HCT116 (cell line): ENCODE results near the gene SLC10A2. TPM values are rescaled to one million over a fixed set of nuclear protein-coding genes. Genes with fewer than 3 reads are reported as not detected.

ENCODE experiments used
- ATAC-seq: fragments of 200-7000 bp; cut with Tn5 transposase; 2 replicates; pipeline ENCODE4 v1.9.1; 2020; ENCODE audit warnings: mild to moderate bottlenecking, moderate library complexity
- BruUV-seq: library from RNA; stranded (reverse); fragments of 400-500 nt; replicated peaks from 2 replicates; lab custom pipeline; 2021; lab: Mats Ljungman, UMichigan
- CTCF ChIA-PET: fragments of 300-600 bp; sonication (Branson Sonifier 250); formaldehyde crosslinking; loops from one replicate; lab custom pipeline; 2021; ENCODE audit warnings: antibody characterized with exemption; lab: Charles Lee
- POLR2A ChIA-PET: fragments of 300-600, 350-600 bp; sonication (Branson Sonifier 250); formaldehyde crosslinking; loops from one replicate; lab custom pipeline; 2021; ENCODE audit warnings: antibody characterized with exemption; lab: Charles Lee
- RAD21 ChIA-PET, 2 experiments: fragments of 300-600 bp; sonication (Branson Sonifier 250); formaldehyde crosslinking; loops; one replicate each; lab custom pipeline; 2023; ENCODE audit warnings: low total read pairs in 2 of 2; ENCODE audit not compliant: uncharacterized antibody in 2 of 2, unreplicated experiment in 2 of 2, low non-redundant PET in 1 of 2; lab: Charles Lee
- DNase-seq: peaks from one replicate; pipeline ENCODE4 v3.0.0-alpha.2; 2010; ENCODE audit warnings: low read depth, low spot score
- H2AFZ ChIP-seq: fragments of 200-600 bp; shearing (Covaris generic), sonication (generic); 2 replicates; pipeline ENCODE4 v1.6.1; 2017; ENCODE audit warnings: low read depth, mixed run types, mixed read lengths, antibody characterized with exemption, low read length; ENCODE audit not compliant: poor library complexity, severe bottlenecking
- H3K27ac ChIP-seq: 2 replicates; pipeline ENCODE4 v1.5.1; 2012; ENCODE audit warnings: low read depth, low read length
- H3K27me3 ChIP-seq: fragments of 200-600 bp; sonication (generic); 2 replicates; pipeline ENCODE4 v1.6.1; 2016; ENCODE audit warnings: mixed run types, low read length, mixed read lengths; ENCODE audit not compliant: insufficient read depth
- H3K36me3 ChIP-seq, 2 experiments: fragments of 200-500 bp in 1 of 2; fragments of 200-600 bp in 1 of 2; sonication (Bioruptor generic) in 1 of 2; sonication (generic) in 1 of 2; 2 replicates each; pipeline versions ENCODE4 v1.5.1 to v1.6.1; 2014 to 2016; ENCODE audit warnings: low read length in 2 of 2, inconsistent platforms in 1 of 2, mixed read lengths in 1 of 2, mixed run types in 1 of 2; ENCODE audit not compliant: insufficient read depth in 2 of 2, control insufficient read depth in 1 of 2
- H3K4me1 ChIP-seq, 2 experiments: fragments of 200-600 bp in 1 of 2; sonication (generic) in 1 of 2; 2 replicates each; pipeline versions ENCODE4 v1.5.1 to v1.6.1; 2012 to 2017; ENCODE audit warnings: low read length in 2 of 2, inconsistent platforms in 1 of 2, mild to moderate bottlenecking in 1 of 2, mixed read lengths in 1 of 2, mixed run types in 1 of 2, moderate library complexity in 1 of 2; ENCODE audit not compliant: insufficient read depth in 2 of 2, control insufficient read depth in 1 of 2
- H3K4me2 ChIP-seq: fragments of 200-600 bp; sonication (generic); 2 replicates; pipeline ENCODE4 v1.6.1; 2017; ENCODE audit warnings: mixed run types, low read length, mixed read lengths
- H3K4me3 ChIP-seq, 2 experiments: fragments of 200-600 bp in 1 of 2; sonication (generic) in 1 of 2; replicated peaks in 1 of 2; 2 replicates each; pipeline ENCODE4 v1.5.1; 2011 to 2016; ENCODE audit warnings: low read length in 2 of 2, control low read depth in 1 of 2, low read depth in 1 of 2, mild to moderate bottlenecking in 1 of 2, mixed read lengths in 1 of 2, mixed run types in 1 of 2
- H3K79me2 ChIP-seq: fragments of 200-600 bp; sonication (generic); 2 replicates; pipeline ENCODE4 v1.6.1; 2017; ENCODE audit warnings: mild to moderate bottlenecking, mixed run types, low read length, moderate library complexity, mixed read lengths; ENCODE audit not compliant: insufficient read depth
- H3K9ac ChIP-seq: fragments of 200-600 bp; sonication (generic); 2 replicates; pipeline ENCODE4 v1.6.1; 2016; ENCODE audit warnings: low read length, mixed read lengths
- H3K9me2 ChIP-seq: fragments of 200-600 bp; sonication (generic), shearing (Covaris generic); 2 replicates; pipeline ENCODE4 v1.6.1; 2017; ENCODE audit warnings: mixed run types, mild to moderate bottlenecking, moderate library complexity; ENCODE audit not compliant: insufficient read depth
- H3K9me3 ChIP-seq, 2 experiments: fragments of 200-500 bp in 1 of 2; fragments of 200-600 bp in 1 of 2; sonication (Bioruptor generic) in 1 of 2; sonication (generic) in 1 of 2; 2 replicates each; pipeline ENCODE4 v1.6.1; 2014 to 2017; ENCODE audit warnings: low read length in 2 of 2, mixed read lengths in 2 of 2, inconsistent platforms in 1 of 2, low read depth in 1 of 2, mild to moderate bottlenecking in 1 of 2, mixed run types in 1 of 2, moderate library complexity in 1 of 2; ENCODE audit not compliant: control insufficient read depth in 1 of 2, insufficient read depth in 1 of 2
- H4K20me1 ChIP-seq: fragments of 200-600 bp; sonication (generic), shearing (Covaris generic); 2 replicates; pipeline ENCODE4 v1.6.1; 2017; ENCODE audit warnings: mixed run types, mild to moderate bottlenecking, moderate library complexity; ENCODE audit not compliant: insufficient read depth
- CBX3 ChIP-seq: IDR thresholded peaks from 2 replicates; pipeline ENCODE4 v1.6.1; 2012; ENCODE audit warnings: low read depth
- EGR1 ChIP-seq: IDR thresholded peaks from 2 replicates; pipeline ENCODE4 v1.6.1; 2012; ENCODE audit warnings: low read depth
- EZH2phosphoT487 ChIP-seq: fragments of 200-600 bp; IDR thresholded peaks from 2 replicates; pipeline ENCODE4 v1.6.1; 2018; ENCODE audit warnings: antibody characterized with exemption, borderline replicate concordance
- FOSL1 ChIP-seq: IDR thresholded peaks from 2 replicates; pipeline ENCODE4 v1.6.1; 2012; ENCODE audit warnings: low read depth
- POLR2A ChIP-seq: IDR thresholded peaks from 2 replicates; pipeline ENCODE4 v1.7.0; 2011; ENCODE audit warnings: borderline replicate concordance; ENCODE audit not compliant: insufficient read depth, insufficient read length; ENCODE audit errors: extremely low read depth
- RAD21 ChIP-seq: IDR thresholded peaks from 2 replicates; pipeline ENCODE4 v1.6.1; 2012; ENCODE audit warnings: low read depth, mild to moderate bottlenecking
- TCF7L2 ChIP-seq: IDR thresholded peaks from 2 replicates; pipeline ENCODE4 v1.7.0; 2011; ENCODE audit warnings: borderline replicate concordance, inconsistent platforms; ENCODE audit not compliant: insufficient read depth, insufficient read length; ENCODE audit errors: extremely low read depth
- intact Hi-C: fragments of 100-400 bp; cut with micrococcal nuclease; formaldehyde crosslinking; loops from 2 replicates; pipeline ENCODE4 v1.10.0; 2022
- total RNA-seq: library from RNA; stranded (reverse); gene quantifications from one replicate; pipeline ENCODE4 v1.2.1, GENCODE V29; 2021; ENCODE audit not compliant: unreplicated experiment
- TF ChIP-seq, protein P1 (sequence below), 3 experiments: fragments of 200-600 bp in 1 of 3; sonication (generic) in 1 of 3; IDR thresholded peaks in 2 of 3; conservative IDR thresholded peaks in 1 of 3; 2 replicates each; pipeline ENCODE4 v1.5.1; 2012 to 2017; ENCODE audit warnings: low read depth in 2 of 3, low read length in 2 of 3, antibody characterized with exemption in 1 of 3, borderline replicate concordance in 1 of 3, control low read depth in 1 of 3, mild to moderate bottlenecking in 1 of 3, mixed read lengths in 1 of 3, mixed run types in 1 of 3, moderate library complexity in 1 of 3; ENCODE audit not compliant: insufficient read depth in 1 of 3

SLC10A2 gene
- total RNA-seq, 1 experiment from 2014 or later, result not detected

DNA sequence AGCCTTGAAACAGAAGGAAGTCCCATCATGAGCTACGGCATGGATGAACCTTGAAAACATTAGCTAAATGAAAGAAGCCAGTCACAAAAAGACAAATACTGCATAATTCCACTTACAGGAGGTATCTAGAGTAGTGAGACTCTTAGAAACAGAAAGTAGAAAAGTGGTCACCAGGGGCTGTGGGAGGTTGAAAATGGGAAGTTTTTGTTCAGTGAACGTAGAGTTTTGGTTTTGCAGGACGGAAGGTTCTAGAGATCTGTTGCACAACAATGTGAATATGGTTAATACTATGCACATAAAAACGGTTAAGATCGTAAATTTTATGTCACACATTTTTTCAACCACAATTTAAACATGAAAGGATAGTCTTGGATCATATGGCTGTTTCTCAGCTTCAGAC lies 11.9 kb upstream of the SLC10A2 start (continued):
- TF ChIP-seq, protein P1, sequence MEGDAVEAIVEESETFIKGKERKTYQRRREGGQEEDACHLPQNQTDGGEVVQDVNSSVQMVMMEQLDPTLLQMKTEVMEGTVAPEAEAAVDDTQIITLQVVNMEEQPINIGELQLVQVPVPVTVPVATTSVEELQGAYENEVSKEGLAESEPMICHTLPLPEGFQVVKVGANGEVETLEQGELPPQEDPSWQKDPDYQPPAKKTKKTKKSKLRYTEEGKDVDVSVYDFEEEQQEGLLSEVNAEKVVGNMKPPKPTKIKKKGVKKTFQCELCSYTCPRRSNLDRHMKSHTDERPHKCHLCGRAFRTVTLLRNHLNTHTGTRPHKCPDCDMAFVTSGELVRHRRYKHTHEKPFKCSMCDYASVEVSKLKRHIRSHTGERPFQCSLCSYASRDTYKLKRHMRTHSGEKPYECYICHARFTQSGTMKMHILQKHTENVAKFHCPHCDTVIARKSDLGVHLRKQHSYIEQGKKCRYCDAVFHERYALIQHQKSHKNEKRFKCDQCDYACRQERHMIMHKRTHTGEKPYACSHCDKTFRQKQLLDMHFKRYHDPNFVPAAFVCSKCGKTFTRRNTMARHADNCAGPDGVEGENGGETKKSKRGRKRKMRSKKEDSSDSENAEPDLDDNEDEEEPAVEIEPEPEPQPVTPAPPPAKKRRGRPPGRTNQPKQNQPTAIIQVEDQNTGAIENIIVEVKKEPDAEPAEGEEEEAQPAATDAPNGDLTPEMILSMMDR (IDR thresholded peaks at IDR 0.05 in 2 of 3, conservative IDR thresholded peaks at IDR 0.05 in 1 of 3; ENCODE audit: borderline replicate concordance in 1 of 3, insufficient read depth in 1 of 3, low read depth in 2 of 3, low read length in 2 of 3), result no peak
- TF ChIP-seq TCF7L2 (no peak), FOSL1 (no peak), RAD21 (no peak), EGR1 (no peak), CBX3 (no peak)

DNA sequence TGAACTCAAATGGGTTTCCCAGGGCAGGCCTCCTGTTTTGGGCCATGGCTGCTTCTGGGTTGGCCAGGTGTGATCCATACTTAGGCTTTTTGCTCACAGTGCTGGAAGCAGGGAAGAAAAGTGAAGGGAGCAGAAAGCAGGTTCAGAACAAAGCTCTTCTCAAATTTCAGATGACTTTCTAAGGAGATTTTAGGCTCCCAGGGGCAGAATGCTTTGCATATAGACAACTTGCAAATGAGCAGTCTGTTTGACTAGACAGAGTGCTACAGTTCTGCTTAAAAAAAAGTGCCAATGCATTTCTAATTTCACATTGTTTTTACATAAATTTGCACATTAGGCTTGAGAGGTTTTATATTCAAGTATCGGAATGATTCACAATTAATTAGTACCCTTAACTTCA lies 2.6 kb upstream of the SLC10A2 start:
- peaks cover 5% of the 10 kb centered on the region; the same call in 1 of the 2 replicates for H3K27me3 ChIP-seq
- no TSS peak for BruUV-seq
- H3K4me2 ChIP-seq, result no peak overlapping the region
- ChIA-PET POLR2A (no interaction called here), CTCF (no interaction called here), RAD21 (no interaction called here)
- H3K27ac ChIP-seq, result no peak overlapping the region
- H3K36me3 ChIP-seq, result no peaks in the 10 kb centered on the region
- no peaks in the 10 kb centered on the region for H3K4me1 ChIP-seq
- ATAC-seq (no peak), DNase-seq (no peak)
- no peaks in the 10 kb centered on the region for H4K20me1 ChIP-seq
- no peak overlapping the region for H3K9ac ChIP-seq
- H3K9me3 ChIP-seq, result no peaks in the 10 kb centered on the region
- intact Hi-C loops, result no loop called here
- H2AFZ ChIP-seq, result no peak overlapping the region
- H3K4me3 ChIP-seq, result no peak overlapping the region
- no peaks in the 10 kb centered on the region for H3K9me2 ChIP-seq
- no peaks in the 10 kb centered on the region for H3K79me2 ChIP-seq
- TF ChIP-seq EGR1 (no peak), EZH2phosphoT487 (no peak), POLR2A (no peak)
- TF ChIP-seq, protein P1 (IDR thresholded peaks at IDR 0.05 in 2 of 3, conservative IDR thresholded peaks at IDR 0.05 in 1 of 3; ENCODE audit: borderline replicate concordance in 1 of 3, insufficient read depth in 1 of 3, low read depth in 2 of 3, low read length in 2 of 3), result no peak
